22Rv1 (cell line): Measurements from ENCODE around the gene PIK3R1.

ENCODE experiments used
- ZFX ChIP-seq: fragments of 450-650 bp; IDR thresholded peaks from 2 replicates; pipeline ENCODE4 v1.6.1; 2017; ENCODE audit warnings: antibody characterized with exemption, borderline replicate concordance
- TF ChIP-seq, protein P1 (sequence below): fragments of 450-650 bp; IDR thresholded peaks from 2 replicates; pipeline ENCODE4 v1.5.1; 2017; ENCODE audit warnings: mild to moderate bottlenecking

DNA sequence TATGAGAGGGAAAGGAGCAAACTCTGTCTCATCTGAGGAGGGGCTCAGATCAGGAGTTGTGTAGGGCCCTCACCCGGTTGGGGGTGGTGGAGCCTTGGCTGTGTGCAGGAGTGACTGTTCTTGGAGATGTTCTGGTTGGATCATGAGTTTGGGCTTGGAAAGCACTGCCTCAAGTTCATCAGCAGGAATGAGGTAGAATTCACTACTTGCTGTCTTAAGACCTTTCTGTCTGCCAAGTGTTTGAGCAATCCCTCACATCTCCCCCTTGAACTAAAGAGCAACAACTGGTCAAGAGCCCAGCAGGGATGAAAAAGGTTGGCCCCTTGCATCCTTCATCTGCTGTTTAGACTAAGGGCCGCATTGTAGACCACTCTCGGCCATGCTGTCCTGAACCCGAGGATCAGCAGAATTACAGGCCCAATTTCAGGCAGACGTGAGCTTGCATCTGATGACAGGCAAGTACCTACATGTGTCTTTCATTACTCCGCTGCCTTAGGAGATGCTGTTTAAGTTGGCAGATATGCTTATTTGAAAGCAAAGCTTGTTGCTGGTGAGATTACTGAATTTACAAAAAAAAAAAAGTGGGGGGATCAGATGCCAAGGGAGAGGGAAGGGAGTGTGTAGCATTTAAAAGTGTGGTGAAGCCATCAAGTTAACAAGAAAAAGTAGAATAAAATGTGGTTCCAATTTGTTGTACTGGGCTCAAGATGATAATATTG is 36.4 kb downstream of the PIK3R1 start:
- TF ChIP-seq, protein P1, sequence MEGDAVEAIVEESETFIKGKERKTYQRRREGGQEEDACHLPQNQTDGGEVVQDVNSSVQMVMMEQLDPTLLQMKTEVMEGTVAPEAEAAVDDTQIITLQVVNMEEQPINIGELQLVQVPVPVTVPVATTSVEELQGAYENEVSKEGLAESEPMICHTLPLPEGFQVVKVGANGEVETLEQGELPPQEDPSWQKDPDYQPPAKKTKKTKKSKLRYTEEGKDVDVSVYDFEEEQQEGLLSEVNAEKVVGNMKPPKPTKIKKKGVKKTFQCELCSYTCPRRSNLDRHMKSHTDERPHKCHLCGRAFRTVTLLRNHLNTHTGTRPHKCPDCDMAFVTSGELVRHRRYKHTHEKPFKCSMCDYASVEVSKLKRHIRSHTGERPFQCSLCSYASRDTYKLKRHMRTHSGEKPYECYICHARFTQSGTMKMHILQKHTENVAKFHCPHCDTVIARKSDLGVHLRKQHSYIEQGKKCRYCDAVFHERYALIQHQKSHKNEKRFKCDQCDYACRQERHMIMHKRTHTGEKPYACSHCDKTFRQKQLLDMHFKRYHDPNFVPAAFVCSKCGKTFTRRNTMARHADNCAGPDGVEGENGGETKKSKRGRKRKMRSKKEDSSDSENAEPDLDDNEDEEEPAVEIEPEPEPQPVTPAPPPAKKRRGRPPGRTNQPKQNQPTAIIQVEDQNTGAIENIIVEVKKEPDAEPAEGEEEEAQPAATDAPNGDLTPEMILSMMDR = no peak
- TF ChIP-seq ZFX = no peak
